ENCODE results near the gene SCYL2. TPM values are rescaled to one million over a fixed set of nuclear protein-coding genes. Genes with fewer than 3 reads are reported as not detected.
"Not testable (repeated sequence)": the region's sequence is repeated elsewhere in the genome, so short reads cannot be mapped to it uniquely, and the experiment has no call there.

Gene SCYL2
- total and polyA plus RNA-seq, 9 donors: 11.0 to 47.6 (median 37.1) TPM

DNA sequence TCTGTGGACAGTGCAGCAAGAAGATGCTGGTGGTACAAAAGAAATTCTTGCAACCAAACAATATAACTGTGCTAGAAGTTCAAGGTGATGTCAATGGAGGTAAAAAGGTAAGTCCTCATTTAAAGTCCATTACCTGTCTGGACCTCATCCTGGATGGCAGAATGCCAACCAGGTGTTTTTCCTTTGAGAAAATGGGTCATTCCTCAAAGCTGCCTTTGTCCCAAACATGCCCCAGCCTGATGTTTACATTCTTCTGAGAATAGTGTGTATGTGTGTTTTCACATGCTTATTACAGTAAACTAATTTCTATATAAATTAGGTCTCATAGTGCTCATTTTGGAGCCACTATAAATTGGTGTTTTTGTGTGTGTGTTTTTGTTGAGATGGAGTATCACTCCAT, 41.5 kb upstream of the SCYL2 start:
- TF ChIP-seq, protein P1, sequence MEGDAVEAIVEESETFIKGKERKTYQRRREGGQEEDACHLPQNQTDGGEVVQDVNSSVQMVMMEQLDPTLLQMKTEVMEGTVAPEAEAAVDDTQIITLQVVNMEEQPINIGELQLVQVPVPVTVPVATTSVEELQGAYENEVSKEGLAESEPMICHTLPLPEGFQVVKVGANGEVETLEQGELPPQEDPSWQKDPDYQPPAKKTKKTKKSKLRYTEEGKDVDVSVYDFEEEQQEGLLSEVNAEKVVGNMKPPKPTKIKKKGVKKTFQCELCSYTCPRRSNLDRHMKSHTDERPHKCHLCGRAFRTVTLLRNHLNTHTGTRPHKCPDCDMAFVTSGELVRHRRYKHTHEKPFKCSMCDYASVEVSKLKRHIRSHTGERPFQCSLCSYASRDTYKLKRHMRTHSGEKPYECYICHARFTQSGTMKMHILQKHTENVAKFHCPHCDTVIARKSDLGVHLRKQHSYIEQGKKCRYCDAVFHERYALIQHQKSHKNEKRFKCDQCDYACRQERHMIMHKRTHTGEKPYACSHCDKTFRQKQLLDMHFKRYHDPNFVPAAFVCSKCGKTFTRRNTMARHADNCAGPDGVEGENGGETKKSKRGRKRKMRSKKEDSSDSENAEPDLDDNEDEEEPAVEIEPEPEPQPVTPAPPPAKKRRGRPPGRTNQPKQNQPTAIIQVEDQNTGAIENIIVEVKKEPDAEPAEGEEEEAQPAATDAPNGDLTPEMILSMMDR (IDR thresholded peaks at IDR 0.05): no peak
- TF ChIP-seq EP300 (IDR thresholded peaks at IDR 0.05): no peak
- intact Hi-C loops (cut with DNase I): no loop called here
- Histone ChIP-seq H3K27ac (no peak overlapping the region), H3K4me1 (ENCODE audit: insufficient read depth) (no peaks in the 10 kb centered on the region), H3K4me3 (no peak overlapping the region), H3K36me3 (no peaks in the 10 kb centered on the region), H3K27me3 (no peaks in the 10 kb centered on the region), H3K9me3 (no peaks in the 10 kb centered on the region)
- no peak for DNase-seq

DNA sequence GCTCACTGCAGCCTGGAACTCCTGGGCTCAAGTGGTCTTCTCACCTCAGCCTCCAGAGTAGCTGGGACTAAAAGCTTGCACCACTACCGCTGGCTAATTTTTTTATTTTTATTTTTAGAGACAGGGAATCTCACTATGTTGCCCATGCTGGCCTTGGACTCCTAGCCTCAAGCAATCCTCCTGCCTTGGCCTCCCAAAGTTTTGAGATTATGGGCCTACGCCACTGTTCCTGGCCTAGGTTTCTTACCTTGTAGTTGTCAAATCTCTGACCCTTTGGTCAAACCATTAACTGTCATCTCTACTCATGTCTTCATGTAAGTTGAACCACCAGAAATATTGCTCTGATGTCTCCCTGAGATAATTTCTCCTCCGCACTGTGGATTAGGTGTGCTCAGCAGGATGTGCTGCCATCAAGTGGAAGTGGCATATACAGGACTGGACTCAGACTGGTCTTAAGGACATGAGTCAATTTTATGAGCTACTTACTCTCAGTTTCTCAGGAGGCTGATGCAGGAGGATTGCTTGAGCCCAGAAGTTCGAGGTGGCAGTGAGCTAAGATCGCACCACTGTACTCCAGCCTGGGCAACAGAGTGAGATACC, 37.8 kb upstream of the SCYL2 start:
- DNase-seq: no peak
- no peak for TF ChIP-seq POLR2A (IDR thresholded peaks at IDR 0.05)
- no peak for TF ChIP-seq EP300 (IDR thresholded peaks at IDR 0.05)
- TF ChIP-seq, protein P1 (IDR thresholded peaks at IDR 0.05): no peak
- Histone ChIP-seq H3K27me3 (no peaks in the 10 kb centered on the region), H3K9me3 (no peaks in the 10 kb centered on the region), H3K4me1 (ENCODE audit: insufficient read depth) (no peaks in the 10 kb centered on the region), H3K36me3 (no peaks in the 10 kb centered on the region), H3K27ac (no peak overlapping the region), H3K4me3 (no peak overlapping the region)
- intact Hi-C loops (cut with DNase I): no loop called here
- WGBS, 3 donors: 94 to 100% (median 96%) methylated on average over 5 of the region's 5 CpGs

DNA sequence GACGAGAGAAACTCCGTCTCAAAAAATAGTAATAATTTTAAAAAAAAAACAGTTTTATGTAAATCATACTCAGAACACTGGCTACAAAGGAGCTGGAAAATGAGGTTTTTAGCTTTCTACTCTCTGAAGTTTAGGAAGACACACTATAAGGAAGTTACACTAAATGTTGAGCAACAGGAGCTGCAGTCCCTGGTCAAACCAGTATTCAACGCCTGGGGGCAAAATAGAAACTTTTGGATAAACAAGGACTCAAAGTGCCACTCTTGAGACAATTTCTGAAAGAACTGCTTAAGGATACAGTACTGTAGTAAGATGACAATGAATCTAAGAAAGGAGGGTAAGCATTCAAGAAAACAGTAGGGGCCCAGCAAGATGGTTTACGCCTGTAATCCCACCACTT, 37.1 kb upstream of the SCYL2 start:
- no peak overlapping the region for H3K27ac ChIP-seq
- no peaks in the 10 kb centered on the region for H3K27me3 ChIP-seq
- H3K36me3 ChIP-seq: no peaks in the 10 kb centered on the region
- no peak for TF ChIP-seq POLR2A (IDR thresholded peaks at IDR 0.05)
- TF ChIP-seq, protein P1 (IDR thresholded peaks at IDR 0.05): no peak
- no peak for TF ChIP-seq EP300 (IDR thresholded peaks at IDR 0.05)
- H3K9me3 ChIP-seq: no peaks in the 10 kb centered on the region
- intact Hi-C loops (cut with DNase I): loop anchor here in 3 of 4 donors (10.0 kb wide), 2 partner anchors 325 to 495 kb away; no protein-coding TSS in a partner anchor
- H3K4me3 ChIP-seq: no peak overlapping the region
- DNase-seq: no peak
- peaks cover 1% of the 10 kb centered on the region for H3K4me1 ChIP-seq (ENCODE audit: insufficient read depth)
- 83 to 86% (median 85%) methylated on average over 4 of the region's 4 CpGs for WGBS, 3 donors

DNA sequence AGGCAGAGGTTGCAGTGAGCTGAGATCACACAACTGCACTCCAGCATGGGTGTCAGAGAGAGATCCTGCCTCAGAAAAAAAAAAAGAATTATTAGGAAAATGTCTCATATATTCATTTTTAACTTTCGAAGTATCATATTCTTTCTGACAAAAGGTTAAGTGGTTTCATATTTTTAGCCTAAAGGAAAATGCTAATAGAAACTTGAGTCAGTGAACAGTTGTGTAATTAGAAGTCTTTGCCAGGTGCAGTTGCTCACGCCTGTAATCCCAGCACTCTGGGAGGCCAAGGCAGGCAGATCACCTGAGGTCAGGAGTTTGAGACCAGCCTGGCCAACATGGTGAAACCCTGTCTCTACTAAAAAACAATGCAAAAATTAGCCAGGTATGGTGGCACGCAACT, 35.1 kb upstream of the SCYL2 start:
- 81 to 89% (median 82%) methylated on average over 3 of the region's 3 CpGs for WGBS, 3 donors
- H3K36me3 ChIP-seq; H3K9me3 ChIP-seq; DNase-seq; H3K27ac ChIP-seq; H3K4me1 ChIP-seq (ENCODE audit: insufficient read depth); H3K27me3 ChIP-seq; H3K4me3 ChIP-seq: not testable (repeated sequence)
- intact Hi-C loops (cut with DNase I): loop anchor here in 3 of 4 donors (10.0 kb wide), 2 partner anchors 323 to 493 kb away; no protein-coding TSS in a partner anchor

DNA sequence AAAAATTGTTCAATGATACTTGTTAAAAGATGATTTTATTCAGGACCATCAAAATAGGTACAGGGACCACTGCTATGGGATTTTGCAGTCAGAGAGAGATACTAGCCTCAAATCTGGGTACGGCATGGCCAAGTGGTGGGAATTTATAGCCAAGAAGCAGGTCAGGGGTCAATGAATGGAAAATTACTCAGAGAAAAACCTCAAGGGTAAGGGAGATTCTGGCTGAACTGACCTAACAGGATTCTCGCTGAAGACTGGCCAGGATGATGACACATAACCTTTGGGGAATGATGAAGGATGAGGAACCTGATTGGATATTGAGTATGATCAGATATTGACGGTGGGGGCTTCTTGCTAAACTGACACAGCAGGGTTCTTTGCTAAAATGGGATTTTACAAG, 32.8 kb upstream of the SCYL2 start:
- H3K36me3 ChIP-seq: no peaks in the 10 kb centered on the region
- H3K9me3 ChIP-seq: no peaks in the 10 kb centered on the region
- H3K27ac ChIP-seq: no peak overlapping the region
- WGBS, 3 donors: 12 to 29% (median 24%) methylated on average over 3 of the region's 3 CpGs
- peaks cover 1% of the 10 kb centered on the region for H3K4me1 ChIP-seq (ENCODE audit: insufficient read depth)
- intact Hi-C loops (cut with DNase I): loop anchor here in 3 of 4 donors (10.0 kb wide), 2 partner anchors 321 to 491 kb away; no protein-coding TSS in a partner anchor
- H3K4me3 ChIP-seq: no peak overlapping the region
- H3K27me3 ChIP-seq: no peaks in the 10 kb centered on the region
- TF ChIP-seq POLR2A (IDR thresholded peaks at IDR 0.05) (no peak), EP300 (IDR thresholded peaks at IDR 0.05) (no peak)
- TF ChIP-seq, protein P1 (IDR thresholded peaks at IDR 0.05): no peak
- no peak for DNase-seq

All from ovary (tissue), 9 donors.